Endothelial cell of umbilical vein (primary cell): ENCODE results near the gene MACROD2. TPM values are rescaled to one million over a fixed set of nuclear protein-coding genes. Genes with fewer than 3 reads are reported as not detected.

Experiments used
- BruUV-seq: library from RNA; stranded (reverse); fragments of 400-500 nt; replicated peaks from 2 replicates; lab custom pipeline; 2021; lab: Mats Ljungman, UMichigan
- CTCF ChIA-PET: fragments of 300-600, 350-600 bp; sonication (Branson Sonifier 250); formaldehyde crosslinking; loops from one replicate; lab custom pipeline; 2021; ENCODE audit warnings: antibody characterized with exemption, inconsistent platforms; lab: Charles Lee
- POLR2A ChIA-PET: fragments of 300-600, 350-600 bp; sonication (Branson Sonifier 250); formaldehyde crosslinking; loops from one replicate; lab custom pipeline; 2021; ENCODE audit warnings: antibody characterized with exemption, inconsistent platforms; lab: Charles Lee
- DNase-seq: peaks from one replicate; pipeline ENCODE4 v3.0.0-alpha.2; 2011; ENCODE audit warnings: low read depth, low spot score
- FAIRE-seq: peaks from 2 replicates; lab custom pipeline; 2011; peaks lifted over from hg19 to GRCh38; lab: Jason Lieb, UNC
- H2AFZ ChIP-seq: 2 replicates; pipeline ENCODE4 v1.6.0; 2012; ENCODE audit warnings: low read depth, low read length, control low read depth, inconsistent platforms
- H3K27ac ChIP-seq: 2 replicates; pipeline ENCODE4 v1.5.1; 2011; ENCODE audit warnings: low read depth, mild to moderate bottlenecking, control low read depth, low read length, moderate library complexity; ENCODE audit not compliant: insufficient read depth
- H3K27me3 ChIP-seq, 2 experiments: 2 replicates each; pipeline versions ENCODE4 v1.6.0 to v1.6.1; 2011; ENCODE audit warnings: low read length in 2 of 2, mixed read lengths in 1 of 2; ENCODE audit not compliant: control insufficient read depth in 2 of 2, insufficient read depth in 2 of 2
- H3K36me3 ChIP-seq, 2 experiments: 2 replicates in 1 of 2; 3 replicates in 1 of 2; pipeline ENCODE4 v1.5.1; 2011; ENCODE audit warnings: low read length in 2 of 2, mild to moderate bottlenecking in 1 of 2, moderate library complexity in 1 of 2; ENCODE audit not compliant: control insufficient read depth in 2 of 2, insufficient read depth in 2 of 2; ENCODE audit errors: extremely low read depth in 1 of 2
- H3K4me1 ChIP-seq: 3 replicates; pipeline ENCODE4 v1.5.1; 2011; ENCODE audit warnings: mild to moderate bottlenecking, low read length; ENCODE audit not compliant: control insufficient read depth, insufficient read depth; ENCODE audit errors: extremely low read depth
- H3K4me2 ChIP-seq: 2 replicates; pipeline ENCODE4 v1.6.1; 2011; ENCODE audit warnings: low read length, control low read depth, mixed read lengths; ENCODE audit not compliant: insufficient read depth
- H3K4me3 ChIP-seq, 3 experiments: fragments of 200-600 bp in 1 of 3; sonication (generic), shearing (Covaris generic) in 1 of 3; replicated peaks in 1 of 3; 2 replicates each; pipeline ENCODE4 v1.5.1; 2011 to 2016; ENCODE audit warnings: control low read depth in 3 of 3, low read length in 3 of 3, mild to moderate bottlenecking in 2 of 3, inconsistent platforms in 1 of 3, low read depth in 1 of 3, moderate library complexity in 1 of 3; ENCODE audit not compliant: insufficient read depth in 1 of 3
- H3K79me2 ChIP-seq: 2 replicates; pipeline ENCODE4 v1.6.0; 2012; ENCODE audit warnings: low read length, inconsistent platforms; ENCODE audit not compliant: control insufficient read depth, insufficient read depth
- H3K9ac ChIP-seq: replicated peaks from 2 replicates; pipeline ENCODE3; 2011; ENCODE audit warnings: low read length, control low read depth; ENCODE audit not compliant: insufficient read depth; ENCODE audit errors: extremely low read depth
- H3K9me1 ChIP-seq: replicated peaks from 3 replicates; pipeline ENCODE4 v1.6.0; 2011; ENCODE audit warnings: mild to moderate bottlenecking, low read length; ENCODE audit not compliant: control insufficient read depth, insufficient read depth; ENCODE audit errors: extremely low read depth
- H3K9me3 ChIP-seq: replicated peaks from 2 replicates; pipeline ENCODE4 v1.5.1; 2012; ENCODE audit warnings: low read length, inconsistent platforms; ENCODE audit not compliant: control insufficient read depth, insufficient read depth
- H4K20me1 ChIP-seq: replicated peaks from 2 replicates; pipeline ENCODE3; 2011; ENCODE audit warnings: mild to moderate bottlenecking, low read length; ENCODE audit not compliant: control insufficient read depth, insufficient read depth; ENCODE audit errors: extremely low read depth
- EZH2 ChIP-seq: IDR thresholded peaks from 2 replicates; pipeline ENCODE4 v1.6.1; 2012; ENCODE audit warnings: borderline replicate concordance, low read depth, mild to moderate bottlenecking, moderate library complexity, low read length, inconsistent platforms; ENCODE audit not compliant: severe bottlenecking
- FOS ChIP-seq: IDR thresholded peaks from 2 replicates; pipeline ENCODE4 v1.6.1; 2011; ENCODE audit warnings: mild to moderate bottlenecking, low read length, moderate library complexity, borderline replicate concordance; ENCODE audit not compliant: insufficient read depth
- GATA2 ChIP-seq: IDR thresholded peaks from 2 replicates; pipeline ENCODE4 v1.7.0; 2011; ENCODE audit warnings: low read depth, mild to moderate bottlenecking, moderate library complexity, mixed read lengths, low read length; ENCODE audit not compliant: insufficient read length, insufficient read depth
- JUN ChIP-seq: IDR thresholded peaks from 2 replicates; pipeline ENCODE4 v1.6.1; 2011; ENCODE audit warnings: borderline replicate concordance, low read depth; ENCODE audit not compliant: insufficient read length, insufficient read depth
- MAX ChIP-seq: IDR thresholded peaks from 2 replicates; pipeline ENCODE4 v1.6.1; 2011; ENCODE audit not compliant: insufficient read depth, insufficient read length
- MYC ChIP-seq: IDR thresholded peaks from one replicate; pipeline ENCODE4 v1.6.1; 2011; ENCODE audit warnings: mild to moderate bottlenecking, low read depth, low read length
- POLR2A ChIP-seq: IDR thresholded peaks from 2 replicates; pipeline ENCODE4 v1.6.1; 2012; ENCODE audit warnings: low read depth, mild to moderate bottlenecking, control low read depth, low read length
- POLR2AphosphoS5 ChIP-seq: IDR thresholded peaks from 2 replicates; pipeline ENCODE4 v1.6.1; 2012; ENCODE audit warnings: low read depth, mild to moderate bottlenecking, control low read depth, low read length, moderate library complexity; ENCODE audit not compliant: insufficient read depth
- dilution Hi-C: fragments of 300-500 bp; cut with MboI; formaldehyde crosslinking; loops from one replicate; pipeline ENCODE4 v1.15.0; 2019; ENCODE audit warnings: low sequenced_read_pairs; ENCODE audit not compliant: extremely low pct_ligation_motif_present
- intact Hi-C: fragments of 100-400 bp; cut with micrococcal nuclease; formaldehyde crosslinking; loops from one replicate; pipeline ENCODE4 v1.10.0; 2022
- polyA plus RNA-seq, 4 experiments: library from polyadenylated mRNA; depleted of rRNA in 3 of 4; stranded (reverse) in 3 of 4; unstranded in 1 of 4; fragments of >200 nt; gene quantifications; 2 replicates each; pipeline versions ENCODE4 v1.2.1 to v1.2.3, GENCODE V29; 2011 to 2012; ENCODE audit warnings: missing spikeins in 1 of 4
- total RNA-seq: library from RNA; stranded (reverse); gene quantifications from 2 replicates; pipeline ENCODE4 v1.2.3, GENCODE V29; 2021
- TF ChIP-seq, protein P1 (sequence below), 2 donors: IDR thresholded peaks; 1 replicate in 1 of 2; 2 replicates in 1 of 2; pipeline ENCODE4 v1.5.1; 2011; ENCODE audit warnings: low read length in 2 of 2, mild to moderate bottlenecking in 2 of 2, moderate library complexity in 2 of 2, control low read depth in 1 of 2, inconsistent platforms in 1 of 2, low read depth in 1 of 2; ENCODE audit not compliant: insufficient read depth in 1 of 2; ENCODE audit errors: extremely low read depth in 1 of 2

The MACROD2 gene
- total and polyA plus RNA-seq, 2 donors (not counting 3 experiments of a cell fraction or from before 2014, with no cell fraction given) = 0.11 to 0.73 TPM

DNA sequence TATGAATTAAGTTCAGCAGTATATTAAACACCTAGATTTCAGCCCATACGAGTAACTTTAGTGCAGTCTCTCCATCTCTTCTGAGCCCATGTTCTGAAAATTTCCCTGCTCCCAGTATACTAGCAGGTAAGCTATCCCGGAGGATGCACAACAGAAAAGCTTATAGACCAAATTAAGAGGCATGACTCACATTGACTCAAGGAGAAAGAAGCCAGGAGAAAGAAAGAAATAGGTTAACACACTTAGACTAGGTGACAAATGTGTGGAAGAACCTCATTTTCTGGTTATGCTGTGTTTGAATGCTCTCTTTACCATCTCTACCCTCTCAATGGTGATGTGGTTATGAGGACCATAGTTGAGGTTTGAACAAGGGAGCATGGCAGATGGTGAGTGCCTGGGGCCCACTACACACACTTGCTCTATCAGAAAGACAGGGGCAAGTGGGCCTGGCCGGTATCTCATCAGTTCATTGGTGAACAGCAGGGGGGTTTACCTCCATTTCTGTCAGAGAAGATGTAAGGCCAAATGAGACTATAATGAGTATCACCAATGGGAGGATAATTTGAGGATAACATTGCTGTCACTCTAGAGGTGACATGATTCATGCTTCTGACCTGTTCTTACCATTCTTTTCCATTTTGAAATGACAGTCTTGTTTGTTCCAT is 1244.4 kb downstream of the MACROD2 start:
- Histone ChIP-seq H3K36me3 (no peaks in the 10 kb centered on the region), H3K9ac (no peak overlapping the region), H3K4me2 (no peak overlapping the region), H3K27me3 (no peaks in the 10 kb centered on the region), H3K4me3 (no peak overlapping the region), H3K9me3 (no peaks in the 10 kb centered on the region), H3K79me2 (no peaks in the 10 kb centered on the region), H3K27ac (no peak overlapping the region), H4K20me1 (no peaks in the 10 kb centered on the region), H2AFZ (no peak overlapping the region), H3K9me1 (no peaks in the 10 kb centered on the region), H3K4me1 (no peaks in the 10 kb centered on the region)
- DNase-seq = no peak
- intact Hi-C loops = loop anchor here (5.0 to 10.0 kb wide), 3 partner anchors 252 to 693 kb away; no protein-coding TSS in a partner anchor
- ChIA-PET CTCF (interaction anchor here (1.2 to 1.9 kb wide), 2 partner anchors 9 to 902 kb away, joined by 5 to 6 read pairs; partner anchors contain the start of gene FLRT3), POLR2A (no interaction called here)
- FAIRE-seq = no peak
- no peak for TF ChIP-seq POLR2A
- no peak for TF ChIP-seq FOS
- TF ChIP-seq POLR2AphosphoS5 = no peak
- TF ChIP-seq JUN = no peak
- no peak for TF ChIP-seq EZH2
- TF ChIP-seq MYC = no peak
- TF ChIP-seq GATA2 = no peak
- TF ChIP-seq MAX = no peak
- TF ChIP-seq, protein P1, sequence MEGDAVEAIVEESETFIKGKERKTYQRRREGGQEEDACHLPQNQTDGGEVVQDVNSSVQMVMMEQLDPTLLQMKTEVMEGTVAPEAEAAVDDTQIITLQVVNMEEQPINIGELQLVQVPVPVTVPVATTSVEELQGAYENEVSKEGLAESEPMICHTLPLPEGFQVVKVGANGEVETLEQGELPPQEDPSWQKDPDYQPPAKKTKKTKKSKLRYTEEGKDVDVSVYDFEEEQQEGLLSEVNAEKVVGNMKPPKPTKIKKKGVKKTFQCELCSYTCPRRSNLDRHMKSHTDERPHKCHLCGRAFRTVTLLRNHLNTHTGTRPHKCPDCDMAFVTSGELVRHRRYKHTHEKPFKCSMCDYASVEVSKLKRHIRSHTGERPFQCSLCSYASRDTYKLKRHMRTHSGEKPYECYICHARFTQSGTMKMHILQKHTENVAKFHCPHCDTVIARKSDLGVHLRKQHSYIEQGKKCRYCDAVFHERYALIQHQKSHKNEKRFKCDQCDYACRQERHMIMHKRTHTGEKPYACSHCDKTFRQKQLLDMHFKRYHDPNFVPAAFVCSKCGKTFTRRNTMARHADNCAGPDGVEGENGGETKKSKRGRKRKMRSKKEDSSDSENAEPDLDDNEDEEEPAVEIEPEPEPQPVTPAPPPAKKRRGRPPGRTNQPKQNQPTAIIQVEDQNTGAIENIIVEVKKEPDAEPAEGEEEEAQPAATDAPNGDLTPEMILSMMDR (IDR thresholded peaks at IDR 0.05; ENCODE audit: extremely low read depth in 1 of 2, insufficient read depth in 1 of 2, low read depth in 1 of 2, low read length in 2 of 2) = no peak
- dilution Hi-C loops = no loop called here
- no TSS peak for BruUV-seq
